H1 (cell line): ENCODE data around the gene JPT2. TPM values are rescaled to one million over a fixed set of nuclear protein-coding genes. Genes with fewer than 3 reads are reported as not detected.

Experiments
- SIN3A ChIP-seq, 2 experiments: IDR thresholded peaks in 1 of 2; conservative IDR thresholded peaks in 1 of 2; 2 replicates each; pipeline ENCODE4 v1.6.1; 2011 to 2012; ENCODE audit warnings: low read length in 2 of 2, improper control_type of control experiment in 1 of 2, low read depth in 1 of 2, mild to moderate bottlenecking in 1 of 2
- SIRT6 ChIP-seq: IDR thresholded peaks from one replicate; pipeline ENCODE4 v1.7.1; 2012; ENCODE audit warnings: low read length, inconsistent platforms
- SIX5 ChIP-seq: IDR thresholded peaks from 2 replicates; pipeline ENCODE4 v1.6.1; 2011; ENCODE audit warnings: mild to moderate bottlenecking, low read depth, low read length
- SRF ChIP-seq: IDR thresholded peaks from 2 replicates; pipeline ENCODE4 v1.6.1; 2011; ENCODE audit warnings: mild to moderate bottlenecking, low read depth, low read length, moderate library complexity
- TAF1 ChIP-seq: IDR thresholded peaks from 2 replicates; pipeline ENCODE4 v1.6.1; 2011; ENCODE audit warnings: mild to moderate bottlenecking, low read depth, low read length
- polyA plus RNA-seq, 7 experiments: library from polyadenylated mRNA; depleted of rRNA in 3 of 7; stranded (reverse) in 5 of 7; unstranded in 2 of 7; fragments of >200 nt in 5 of 7; fragments of 200-250 nt in 2 of 7; gene quantifications; 1 replicate in 5 of 7; 2 replicates in 1 of 7; 4 replicates in 1 of 7; pipeline versions ENCODE4 v1.2.1 to v1.2.3, GENCODE V29; 2011 to 2013; ENCODE audit warnings: missing spikeins in 2 of 7, mixed read lengths in 2 of 7
- total RNA-seq: library from RNA; stranded (reverse); fragmentation: NEBNext Ultra II Directional; extraction: Animal tissue kit (Norgen Biotek cat#: 25700); gene quantifications from 2 replicates; pipeline ENCODE4 v1.2.1, GENCODE V29; 2021
- TF ChIP-seq, protein P1 (sequence below): IDR thresholded peaks from 2 replicates; pipeline ENCODE4 v1.6.1; 2012; ENCODE audit warnings: inconsistent platforms

JPT2 gene
- total and polyA plus RNA-seq, 2 of the 8 experiments (the other 6 are each of a cell fraction or from before 2014, with no cell fraction given) = 67.6 to 197 TPM

DNA sequence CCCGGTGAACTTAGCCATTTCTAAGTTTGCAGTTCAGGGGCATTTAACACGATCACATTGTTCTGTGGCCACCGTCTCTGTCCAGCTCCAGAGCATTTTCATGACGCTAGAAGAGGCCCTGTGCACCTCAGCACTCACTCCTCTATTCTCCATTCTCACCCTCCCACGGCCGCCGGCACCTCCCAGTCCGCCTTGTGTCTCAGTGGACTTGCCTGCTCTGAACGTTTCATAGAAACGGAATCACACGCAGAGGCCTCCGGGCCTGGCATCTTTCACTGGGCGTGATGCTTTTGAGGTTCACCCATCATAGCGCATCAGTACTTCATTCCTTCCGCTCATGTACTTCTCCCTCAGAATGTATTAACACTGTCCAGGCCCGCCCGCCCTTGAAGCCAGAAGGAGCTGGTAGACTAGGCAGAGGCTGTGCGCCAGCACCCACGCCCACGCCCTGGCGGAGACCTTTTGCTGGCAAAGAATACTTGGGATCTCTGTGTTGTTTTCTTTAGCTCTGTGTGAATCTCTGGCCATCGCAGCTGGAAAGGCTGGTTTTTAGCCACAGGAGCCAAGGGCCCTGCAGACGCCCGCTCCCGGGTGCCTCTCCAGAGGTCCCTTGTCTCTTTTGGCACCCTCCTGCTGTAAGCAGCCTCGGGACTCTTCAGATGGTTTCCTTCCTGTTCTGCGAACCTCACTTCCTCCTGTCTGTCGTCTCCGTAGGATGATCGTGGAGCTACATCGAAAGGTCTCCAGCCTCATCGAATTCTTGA, 23.4 kb upstream of the JPT2 start (continued):
- TF ChIP-seq TAF1 = no peak
- no peak for TF ChIP-seq SIX5
- TF ChIP-seq, protein P1, sequence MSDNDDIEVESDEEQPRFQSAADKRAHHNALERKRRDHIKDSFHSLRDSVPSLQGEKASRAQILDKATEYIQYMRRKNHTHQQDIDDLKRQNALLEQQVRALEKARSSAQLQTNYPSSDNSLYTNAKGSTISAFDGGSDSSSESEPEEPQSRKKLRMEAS = no peak
- TF ChIP-seq SIRT6 = no peak
- no peak for TF ChIP-seq SRF
- TF ChIP-seq SIN3A (conservative IDR thresholded peaks at IDR 0.05 in 1 of 2, IDR thresholded peaks at IDR 0.05 in 1 of 2; ENCODE audit: low read depth in 1 of 2, low read length in 2 of 2) = no peak
- TF ChIP-seq, all 59 proteins: peak for 0
